ENCODE results near the gene PSME2. TPM values are rescaled to one million over a fixed set of nuclear protein-coding genes. Genes with fewer than 3 reads are reported as not detected.

PSME2 gene
- polyA plus RNA-seq, 6 donors from 2014 or later = 257 to 514 (median 294) TPM

GRCh38 chr14:24185026-24185425 lies 38.6 kb upstream of the PSME2 start:
- ATAC-seq (ENCODE audit: low read depth in 2 of 2) = no peak
- Mint-ChIP-seq H3K27ac (peak overlapping the region in 2 of 6 donors; percentile 56 to 69), H3K4me3 (peak overlapping the region in 2 of 8 donors; percentile 5 to 48), H3K4me1 (peaks cover 22 to 33% (median 26%) of the 10 kb centered on the region in 3 donors), H3K27me3 (no peaks in the 10 kb centered on the region), H3K9me3 (no peaks in the 10 kb centered on the region), H3K36me3 (peaks cover 0 to 4% of the 10 kb centered on the region in 2 donors)
- no peak for DNase-seq

DNA sequence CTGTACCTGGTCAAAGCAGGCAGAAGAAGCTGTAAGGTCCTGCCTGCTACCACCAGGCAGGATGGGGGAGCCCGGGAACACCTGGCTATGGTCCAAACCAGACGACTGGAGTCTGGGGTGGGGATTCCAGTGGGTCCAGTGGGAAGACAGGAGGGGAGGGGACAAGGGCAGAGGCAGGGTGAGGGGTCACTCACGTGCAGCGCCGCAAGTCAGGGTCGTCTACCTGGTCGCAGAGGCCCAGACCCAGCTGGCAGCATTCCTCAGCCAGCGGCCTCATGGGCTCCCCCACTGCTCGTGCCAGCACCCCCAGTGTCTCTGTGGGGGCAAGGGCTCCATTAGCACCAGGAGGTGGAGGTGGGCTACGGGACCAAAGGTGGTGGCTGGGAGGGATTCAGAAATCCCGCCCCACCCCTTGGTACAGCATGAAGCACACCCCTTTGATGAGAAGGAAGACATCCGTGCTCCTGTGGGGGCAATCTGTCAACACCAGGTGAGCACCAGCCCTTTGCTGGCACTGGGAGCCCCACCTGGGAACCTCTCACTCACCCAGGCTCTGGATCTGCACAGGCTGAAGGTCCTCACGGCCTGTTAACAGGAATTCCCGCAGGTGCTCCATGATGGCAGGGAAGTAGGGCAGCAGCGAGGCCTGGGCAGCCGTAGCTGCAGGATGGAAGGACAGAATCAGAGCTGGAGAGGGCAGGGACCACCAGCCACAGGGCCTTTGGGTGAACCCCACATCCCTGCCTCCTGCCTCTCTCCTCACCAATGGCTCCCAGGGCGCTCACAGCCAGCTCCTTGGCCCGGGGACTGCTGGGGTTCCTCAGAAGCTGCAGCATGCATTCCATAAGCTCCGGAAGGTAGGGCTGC lies 37.9 kb upstream of the PSME2 start:
- DNase-seq (no peak), ATAC-seq (ENCODE audit: low read depth in 2 of 2) (no peak)
- Mint-ChIP-seq H3K4me1 (peaks cover 22 to 36% (median 33%) of the 10 kb centered on the region in 3 donors), H3K27ac (no peak overlapping the region), H3K36me3 (peaks cover 0 to 4% of the 10 kb centered on the region in 2 donors), H3K4me3 (peak overlapping the region in 2 of 8 donors; percentile 25 to 38), H3K9me3 (no peaks in the 10 kb centered on the region), H3K27me3 (no peaks in the 10 kb centered on the region)

DNA sequence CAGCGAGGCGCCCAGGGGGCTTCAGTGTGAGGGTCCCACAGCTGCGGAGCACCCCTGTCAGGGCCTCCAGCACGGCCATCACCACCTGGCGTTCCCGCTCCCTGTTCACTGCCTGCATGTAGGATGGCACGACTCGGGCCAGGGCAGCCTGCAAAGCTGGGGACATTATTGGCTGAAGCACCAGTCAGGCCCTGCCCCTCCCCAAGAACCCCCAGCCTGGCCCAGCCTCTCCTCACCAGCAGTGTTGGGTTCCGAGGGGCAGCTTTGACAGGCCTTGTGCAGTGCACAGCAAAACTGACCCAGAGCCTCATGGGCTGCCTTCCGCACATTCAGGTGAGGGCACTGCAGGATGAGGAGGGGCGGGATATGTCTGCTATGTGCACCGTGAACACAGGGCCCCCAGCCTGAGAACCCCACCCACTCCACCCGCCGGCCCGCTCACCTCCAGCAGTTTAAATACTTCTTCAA lies 36.6 kb upstream of the PSME2 start:
- H3K4me1 Mint-ChIP-seq = peaks cover 22 to 33% (median 27%) of the 10 kb centered on the region in 3 donors
- peaks cover 0 to 4% of the 10 kb centered on the region in 2 donors for H3K36me3 Mint-ChIP-seq
- H3K9me3 Mint-ChIP-seq = no peaks in the 10 kb centered on the region
- ATAC-seq (ENCODE audit: low read depth in 2 of 2) = no peak
- no peak overlapping the region for H3K4me3 Mint-ChIP-seq
- H3K27me3 Mint-ChIP-seq = no peaks in the 10 kb centered on the region
- no peak for DNase-seq
- H3K27ac Mint-ChIP-seq = peak overlapping the region in 2 of 6 donors; percentile 21 to 63

- peak overlapping the region in 3 of 8 donors; percentile 12 to 60 (median 43) for H3K4me3 Mint-ChIP-seq
- ATAC-seq (ENCODE audit: low read depth in 2 of 2) (no peak), DNase-seq (no peak)
- peaks cover 14 to 26% (median 22%) of the 10 kb centered on the region in 3 donors for H3K4me1 Mint-ChIP-seq
- no peaks in the 10 kb centered on the region for H3K27me3 Mint-ChIP-seq
- H3K9me3 Mint-ChIP-seq = no peaks in the 10 kb centered on the region
- H3K36me3 Mint-ChIP-seq = peaks cover 0 to 4% of the 10 kb centered on the region in 2 donors
- peak overlapping the region in 2 of 6 donors; percentile 63 to 67 for H3K27ac Mint-ChIP-seq
Observed at GRCh38 chr14:24182110-24182882, 35.9 kb upstream of the PSME2 start.

DNA sequence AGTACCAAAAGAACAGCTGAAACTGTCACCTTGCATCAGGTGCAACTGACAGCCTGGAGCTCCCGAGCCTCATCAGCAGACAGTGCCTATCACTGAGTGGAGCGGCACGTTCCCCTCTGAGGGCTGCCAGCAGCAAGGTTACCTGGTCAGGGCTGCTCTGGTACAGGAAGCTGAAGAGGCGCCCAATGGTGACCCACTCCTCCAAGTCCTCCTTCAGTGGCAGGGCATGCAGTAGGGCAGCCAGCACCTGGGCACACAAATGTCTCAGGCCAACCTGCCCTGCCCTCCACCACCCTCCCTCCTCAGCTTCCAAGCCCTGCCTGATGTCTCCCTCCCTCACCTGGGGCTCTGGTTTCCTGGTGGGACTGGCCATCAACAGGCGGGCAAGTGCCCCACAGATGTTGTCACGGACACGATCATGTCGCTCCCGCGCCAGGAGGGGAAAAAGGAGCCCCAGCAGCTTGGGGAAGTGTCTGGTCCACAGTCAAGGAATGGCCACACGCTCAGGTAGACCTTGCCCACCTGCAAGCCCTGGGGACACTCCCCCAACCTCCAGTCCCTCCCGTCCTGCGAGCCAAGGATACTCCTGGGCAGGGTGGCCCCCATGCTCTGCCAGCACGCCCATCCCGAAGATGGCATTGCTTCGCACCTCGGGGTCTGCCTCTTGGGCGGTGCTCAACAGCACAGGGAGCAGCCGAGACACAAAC lies 35.1 kb upstream of the PSME2 start:
- H3K27ac Mint-ChIP-seq = peak overlapping the region in 1 of 6 donors; percentile 62
- H3K36me3 Mint-ChIP-seq = peaks cover 0 to 4% of the 10 kb centered on the region in 2 donors
- no peak for ATAC-seq (ENCODE audit: low read depth in 2 of 2)
- no peaks in the 10 kb centered on the region for H3K9me3 Mint-ChIP-seq
- no peaks in the 10 kb centered on the region for H3K27me3 Mint-ChIP-seq
- peaks cover 10 to 22% (median 15%) of the 10 kb centered on the region in 3 donors for H3K4me1 Mint-ChIP-seq
- DNase-seq = no peak
- peak overlapping the region in 1 of 8 donors; percentile 43 for H3K4me3 Mint-ChIP-seq

- Mint-ChIP-seq H3K4me3 (no peak overlapping the region), H3K4me1 (peaks cover 10 to 22% (median 11%) of the 10 kb centered on the region in 3 donors), H3K27me3 (no peaks in the 10 kb centered on the region), H3K36me3 (peaks cover 0 to 4% of the 10 kb centered on the region in 2 donors), H3K9me3 (no peaks in the 10 kb centered on the region), H3K27ac (peak overlapping the region in 3 of 6 donors; percentile 57 to 82 (median 65))
- ATAC-seq (ENCODE audit: low read depth in 2 of 2) (peak; percentile 36 to 40), DNase-seq (no peak)
Observed at GRCh38 chr14:24179961-24180796, 33.8 kb upstream of the PSME2 start.

GRCh38 chr14:24179294-24179960 lies 33.0 kb upstream of the PSME2 start:
- Mint-ChIP-seq H3K27ac (peak overlapping the region in 3 of 6 donors; percentile 65 to 82 (median 66)), H3K4me1 (peaks cover 10 to 22% (median 11%) of the 10 kb centered on the region in 3 donors), H3K27me3 (no peaks in the 10 kb centered on the region), H3K9me3 (no peaks in the 10 kb centered on the region), H3K36me3 (peaks cover 0 to 4% of the 10 kb centered on the region in 2 donors), H3K4me3 (no peak overlapping the region)
- ATAC-seq (ENCODE audit: low read depth in 2 of 2) (no peak), DNase-seq (no peak)

GRCh38 chr14:24178399-24179178 lies 32.2 kb upstream of the PSME2 start:
- ATAC-seq (ENCODE audit: low read depth in 2 of 2) (no peak), DNase-seq (no peak)
- no peaks in the 10 kb centered on the region for H3K27me3 Mint-ChIP-seq
- no peaks in the 10 kb centered on the region for H3K9me3 Mint-ChIP-seq
- H3K27ac Mint-ChIP-seq = peak overlapping the region in 3 of 6 donors; percentile 59 to 66 (median 65)
- peaks cover 0 to 4% of the 10 kb centered on the region in 2 donors for H3K36me3 Mint-ChIP-seq
- no peak overlapping the region for H3K4me3 Mint-ChIP-seq
- peaks cover 10 to 24% (median 12%) of the 10 kb centered on the region in 3 donors for H3K4me1 Mint-ChIP-seq

GRCh38 chr14:24177891-24178290 lies 31.5 kb upstream of the PSME2 start:
- no peaks in the 10 kb centered on the region for H3K9me3 Mint-ChIP-seq
- H3K36me3 Mint-ChIP-seq = peaks cover 0 to 4% of the 10 kb centered on the region in 2 donors
- no peak overlapping the region for H3K27ac Mint-ChIP-seq
- H3K4me3 Mint-ChIP-seq = no peak overlapping the region
- ATAC-seq (ENCODE audit: low read depth in 2 of 2) = no peak
- H3K4me1 Mint-ChIP-seq = peaks cover 12 to 31% (median 17%) of the 10 kb centered on the region in 3 donors
- no peaks in the 10 kb centered on the region for H3K27me3 Mint-ChIP-seq
- no peak for DNase-seq

- no peak overlapping the region for H3K4me3 Mint-ChIP-seq
- DNase-seq = no peak
- peaks cover 12 to 32% (median 20%) of the 10 kb centered on the region in 3 donors for H3K4me1 Mint-ChIP-seq
- H3K9me3 Mint-ChIP-seq = no peaks in the 10 kb centered on the region
- H3K27me3 Mint-ChIP-seq = no peaks in the 10 kb centered on the region
- no peak for ATAC-seq (ENCODE audit: low read depth in 2 of 2)
- peak overlapping the region in 1 of 6 donors; percentile 33 for H3K27ac Mint-ChIP-seq
- H3K36me3 Mint-ChIP-seq = no peaks in the 10 kb centered on the region
Observed at GRCh38 chr14:24177041-24177825, 30.8 kb upstream of the PSME2 start.

DNA sequence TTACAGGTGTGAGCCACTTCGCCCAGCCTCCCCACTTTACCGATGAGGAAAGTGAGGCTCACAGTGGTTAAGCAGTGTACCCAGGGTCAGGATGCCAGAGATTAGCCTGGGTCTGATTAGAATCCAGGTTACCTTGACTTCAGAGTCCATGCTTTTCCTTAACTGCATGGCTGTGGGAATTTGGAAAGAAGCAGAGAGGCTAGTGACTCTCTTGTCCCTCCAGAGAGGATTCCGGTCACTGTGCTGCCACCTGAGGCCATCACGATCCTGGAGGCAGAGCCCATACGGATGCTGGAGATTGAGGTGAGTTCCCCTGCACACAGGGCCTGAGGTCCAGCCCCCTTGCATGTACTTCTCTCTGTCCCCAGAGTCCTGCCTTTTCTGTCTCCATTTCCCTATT lies 30.2 kb upstream of the PSME2 start:
- Mint-ChIP-seq H3K9me3 (no peaks in the 10 kb centered on the region), H3K4me1 (peaks cover 15 to 38% (median 22%) of the 10 kb centered on the region in 3 donors), H3K27ac (no peak overlapping the region), H3K36me3 (no peaks in the 10 kb centered on the region), H3K4me3 (no peak overlapping the region), H3K27me3 (no peaks in the 10 kb centered on the region)
- no peak for ATAC-seq (ENCODE audit: low read depth in 2 of 2)
- no peak for DNase-seq

Data from naive B cell (primary cell).